B cell (primary cell): ENCODE measurements around the gene CFTR. TPM values are rescaled to one million over a fixed set of nuclear protein-coding genes. Genes with fewer than 3 reads are reported as not detected.

Experiments
- ATAC-seq: fragments of 200-7000 bp; cut with Tn5 transposase; one replicate; pipeline ENCODE4 v1.10.0; 2021; ENCODE audit warnings: low read depth, mild to moderate bottlenecking, moderate number of reproducible peaks, moderate library complexity
- CTCF ChIA-PET: fragments of 350-600 bp; sonication (Branson Sonifier 250); formaldehyde crosslinking; loops from one replicate; lab custom pipeline; 2021; ENCODE audit warnings: antibody characterized with exemption, inconsistent platforms; lab: Charles Lee
- POLR2A ChIA-PET: fragments of 350-600 bp; sonication (Branson Sonifier 250); formaldehyde crosslinking; loops from one replicate; lab custom pipeline; 2021; ENCODE audit warnings: antibody characterized with exemption; lab: Charles Lee
- DNase-seq: peaks from one replicate; pipeline ENCODE4 v3.0.0; 2013
- H2AFZ ChIP-seq: 2 replicates; pipeline ENCODE4 v1.6.1; 2012; ENCODE audit warnings: mild to moderate bottlenecking, low read depth, low read length; ENCODE audit not compliant: insufficient read depth, poor library complexity, severe bottlenecking
- H3K27ac ChIP-seq, 2 donors: 1 replicate in 1 of 2; 2 replicates in 1 of 2; pipeline ENCODE4 v1.5.1; 2012 to 2013; ENCODE audit warnings: low read length in 2 of 2, mild to moderate bottlenecking in 2 of 2, moderate library complexity in 1 of 2
- H3K27me3 ChIP-seq, 4 experiments: fragments of 200-600 bp in 1 of 4; sonication (generic) in 1 of 4; replicated peaks in 1 of 4; 1 replicate in 2 of 4; 2 replicates in 2 of 4; pipeline versions ENCODE4 v1.6.1 to v1.7.0; 2013 to 2016; ENCODE audit warnings: low read length in 3 of 4, mild to moderate bottlenecking in 2 of 4, mixed read lengths in 1 of 4, moderate library complexity in 1 of 4; ENCODE audit not compliant: insufficient read depth in 4 of 4, control insufficient read depth in 3 of 4; ENCODE audit errors: control extremely low read depth in 1 of 4
- H3K36me3 ChIP-seq, 2 experiments: replicated peaks in 1 of 2; 1 replicate in 1 of 2; 2 replicates in 1 of 2; pipeline versions ENCODE4 v1.6.1 to v1.7.1; 2013; ENCODE audit warnings: low read length in 1 of 2; ENCODE audit not compliant: insufficient read depth in 2 of 2, control insufficient read depth in 1 of 2; ENCODE audit errors: control extremely low read depth in 1 of 2, extremely low read depth in 1 of 2
- H3K4me1 ChIP-seq, 2 donors: fragments of 200-600 bp in 1 of 2; sonication (generic) in 1 of 2; 1 replicate in 1 of 2; 2 replicates in 1 of 2; pipeline versions ENCODE4 v1.5.1 to v1.6.1; 2013 to 2017; ENCODE audit warnings: low read length in 2 of 2; ENCODE audit not compliant: control insufficient read depth in 2 of 2, insufficient read depth in 2 of 2
- H3K4me2 ChIP-seq: replicated peaks from 2 replicates; pipeline ENCODE3; 2012; ENCODE audit warnings: mild to moderate bottlenecking, low read depth, low read length; ENCODE audit not compliant: poor library complexity, severe bottlenecking
- H3K4me3 ChIP-seq, 5 experiments: fragments of 200-600 bp in 1 of 5; sonication (generic) in 1 of 5; 1 replicate in 3 of 5; 2 replicates in 2 of 5; pipeline versions ENCODE4 v1.5.1 to v1.7.0; 2011 to 2016; ENCODE audit warnings: low read length in 4 of 5, mild to moderate bottlenecking in 4 of 5, low read depth in 2 of 5, control low read depth in 1 of 5, moderate library complexity in 1 of 5; ENCODE audit not compliant: insufficient read depth in 1 of 5; ENCODE audit errors: control extremely low read depth in 1 of 5, extremely low read depth in 1 of 5
- H3K79me2 ChIP-seq: fragments of 200-600 bp; sonication (generic); one replicate; pipeline ENCODE4 v1.6.0; 2016; ENCODE audit warnings: low read length; ENCODE audit not compliant: control insufficient read depth, insufficient read depth
- H3K9ac ChIP-seq: fragments of 200-600 bp; sonication (generic); 2 replicates; pipeline ENCODE4 v1.6.1; 2017; ENCODE audit warnings: mild to moderate bottlenecking, low read length, moderate library complexity
- H3K9me3 ChIP-seq, 3 donors: one replicate each; pipeline versions ENCODE4 v1.6.1 to v1.7.1; 2013; ENCODE audit warnings: low read length in 2 of 3; ENCODE audit not compliant: control insufficient read depth in 2 of 3, insufficient read depth in 1 of 3; ENCODE audit errors: control extremely low read depth in 1 of 3
- H4K20me1 ChIP-seq: 2 replicates; pipeline ENCODE4 v1.6.0; 2012; ENCODE audit warnings: mild to moderate bottlenecking, low read length; ENCODE audit not compliant: insufficient read depth, control insufficient read depth, poor library complexity, severe bottlenecking
- H3K27ac Mint-ChIP-seq: one replicate; pipeline ENCODE4 v1.8.0; 2021; ENCODE audit warnings: mixed read lengths
- H3K27me3 Mint-ChIP-seq: one replicate; pipeline ENCODE4 v1.8.0; 2021; ENCODE audit warnings: mixed read lengths
- H3K4me1 Mint-ChIP-seq: one replicate; pipeline ENCODE4 v1.8.0; 2021; ENCODE audit warnings: mixed read lengths
- H3K4me3 Mint-ChIP-seq: one replicate; pipeline ENCODE4 v1.8.0; 2021; ENCODE audit warnings: mixed read lengths
- H3K9me3 Mint-ChIP-seq: one replicate; pipeline ENCODE4 v1.8.0; 2022; ENCODE audit warnings: mixed read lengths; ENCODE audit not compliant: insufficient read depth
- EZH2 ChIP-seq: IDR thresholded peaks from 2 replicates; pipeline ENCODE4 v1.6.1; 2012; ENCODE audit warnings: borderline replicate concordance, low read depth, mild to moderate bottlenecking, moderate library complexity, low read length; ENCODE audit not compliant: insufficient read depth, poor library complexity, severe bottlenecking
- WGBS: methylation state at CpG from one replicate; pipeline ENCODE4 v1.1.5; 2013; ENCODE audit warnings: missing lambda C conversion rate; ENCODE audit not compliant: insufficient coverage; 5-methylcytosine and 5-hydroxymethylcytosine counted together
- intact Hi-C: fragments of 100-400 bp; cut with micrococcal nuclease; formaldehyde crosslinking; loops from one replicate; pipeline ENCODE4 v1.10.0; 2022
- polyA plus RNA-seq: library from polyadenylated mRNA; depleted of rRNA; stranded (reverse); fragments of >200 nt; gene quantifications from 2 replicates; pipeline ENCODE4 v1.2.3, GENCODE V29; 2012
- total RNA-seq, 2 donors: library from RNA; stranded (reverse); fragments of 120-200 nt in 1 of 2; gene quantifications; 1 replicate in 1 of 2; 2 replicates in 1 of 2; pipeline versions ENCODE4 v1.2.3 to v1.2.4, GENCODE V29; 2013 to 2022
- TF ChIP-seq, protein P1 (sequence below): fragments of 200-600 bp; IDR thresholded peaks from one replicate; pipeline ENCODE4 v1.8.0; 2022; ENCODE audit warnings: antibody characterized with exemption, mild to moderate bottlenecking

The CFTR gene
- total and polyA plus RNA-seq, 2 donors (not counting 1 experiment from before 2014, with no cell fraction given), result not detected

DNA sequence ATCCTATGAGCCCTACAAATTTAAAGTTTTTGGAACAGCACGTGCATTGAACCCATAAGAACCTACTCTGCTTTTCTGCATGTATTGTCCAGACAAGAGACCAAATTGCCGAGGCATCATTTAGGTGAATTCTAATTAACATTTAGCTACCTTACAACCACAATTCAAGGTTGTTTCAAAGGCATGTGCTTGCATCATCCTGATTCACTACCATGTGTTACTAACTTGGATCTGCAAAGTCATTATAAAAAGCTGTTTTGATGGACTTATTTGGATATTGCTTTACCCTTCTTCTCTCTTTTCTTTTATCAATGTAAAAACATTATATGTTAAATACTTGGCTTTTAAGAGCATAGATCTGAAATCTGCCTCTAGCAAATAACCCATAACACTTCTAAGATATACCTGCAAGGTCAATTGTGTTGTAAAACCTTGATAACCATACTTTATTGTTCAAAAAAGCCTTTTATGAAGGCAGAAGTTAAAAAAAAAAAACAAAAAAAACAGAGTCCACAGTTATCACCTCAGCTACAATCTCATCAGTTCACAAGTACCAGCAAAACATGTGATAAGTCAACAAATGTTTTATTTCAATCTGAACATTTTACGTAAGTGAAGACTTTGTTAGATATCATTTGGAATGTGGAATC, 51.9 kb downstream of the CFTR start:
- H3K9me3 Mint-ChIP-seq, result no peaks in the 10 kb centered on the region
- H3K27ac Mint-ChIP-seq, result no peak overlapping the region
- H3K9ac ChIP-seq, result no peak overlapping the region
- no peaks in the 10 kb centered on the region for H4K20me1 ChIP-seq
- H3K27me3 ChIP-seq, result no peaks in the 10 kb centered on the region
- no peaks in the 10 kb centered on the region for H3K36me3 ChIP-seq
- no peaks in the 10 kb centered on the region for H3K27me3 Mint-ChIP-seq
- no peak overlapping the region for H3K4me2 ChIP-seq
- no peak overlapping the region for H3K4me3 Mint-ChIP-seq
- ATAC-seq (no peak), DNase-seq (no peak)
- ChIA-PET CTCF (no interaction called here), POLR2A (no interaction called here)
- intact Hi-C loops, result loop anchor here (5.0 kb wide), 1 partner anchor 1869 kb away; no protein-coding TSS in a partner anchor
- no peak overlapping the region for H3K4me3 ChIP-seq
- H2AFZ ChIP-seq, result no peak overlapping the region
- 71% methylated on average over 1 of the region's 3 CpGs for WGBS
- no peaks in the 10 kb centered on the region for H3K4me1 Mint-ChIP-seq
- H3K79me2 ChIP-seq, result no peaks in the 10 kb centered on the region
- no peak overlapping the region for H3K27ac ChIP-seq
- no peaks in the 10 kb centered on the region for H3K9me3 ChIP-seq
- H3K4me1 ChIP-seq, result no peaks in the 10 kb centered on the region
- TF ChIP-seq, protein P1, sequence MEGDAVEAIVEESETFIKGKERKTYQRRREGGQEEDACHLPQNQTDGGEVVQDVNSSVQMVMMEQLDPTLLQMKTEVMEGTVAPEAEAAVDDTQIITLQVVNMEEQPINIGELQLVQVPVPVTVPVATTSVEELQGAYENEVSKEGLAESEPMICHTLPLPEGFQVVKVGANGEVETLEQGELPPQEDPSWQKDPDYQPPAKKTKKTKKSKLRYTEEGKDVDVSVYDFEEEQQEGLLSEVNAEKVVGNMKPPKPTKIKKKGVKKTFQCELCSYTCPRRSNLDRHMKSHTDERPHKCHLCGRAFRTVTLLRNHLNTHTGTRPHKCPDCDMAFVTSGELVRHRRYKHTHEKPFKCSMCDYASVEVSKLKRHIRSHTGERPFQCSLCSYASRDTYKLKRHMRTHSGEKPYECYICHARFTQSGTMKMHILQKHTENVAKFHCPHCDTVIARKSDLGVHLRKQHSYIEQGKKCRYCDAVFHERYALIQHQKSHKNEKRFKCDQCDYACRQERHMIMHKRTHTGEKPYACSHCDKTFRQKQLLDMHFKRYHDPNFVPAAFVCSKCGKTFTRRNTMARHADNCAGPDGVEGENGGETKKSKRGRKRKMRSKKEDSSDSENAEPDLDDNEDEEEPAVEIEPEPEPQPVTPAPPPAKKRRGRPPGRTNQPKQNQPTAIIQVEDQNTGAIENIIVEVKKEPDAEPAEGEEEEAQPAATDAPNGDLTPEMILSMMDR, result no peak
- no peak for TF ChIP-seq EZH2

DNA sequence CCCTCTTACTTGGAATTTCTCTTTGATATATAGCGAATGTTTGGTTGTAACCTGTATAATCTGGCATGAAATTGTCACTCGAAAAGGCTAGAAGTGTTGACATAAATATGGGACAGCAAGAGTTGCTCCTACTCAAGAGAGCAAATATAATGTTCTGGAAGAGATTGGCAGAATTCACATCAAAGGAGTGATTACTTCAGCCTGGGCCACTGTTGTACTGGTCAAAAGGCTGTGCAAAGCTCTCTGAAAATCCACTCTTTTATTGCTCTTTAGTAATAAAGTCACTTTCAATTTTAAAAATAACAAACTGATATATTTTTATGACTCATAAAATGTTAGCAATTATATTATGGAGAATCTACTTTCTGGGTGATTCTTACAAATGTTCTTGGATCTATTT, 58.2 kb downstream of the CFTR start:
- 88% methylated on average over 2 of the region's 2 CpGs for WGBS
- ATAC-seq (no peak), DNase-seq (no peak)
- Histone ChIP-seq H3K4me2 (no peak overlapping the region), H2AFZ (no peak overlapping the region), H4K20me1 (no peaks in the 10 kb centered on the region), H3K27me3 (no peaks in the 10 kb centered on the region), H3K27ac (no peak overlapping the region), H3K9me3 (no peaks in the 10 kb centered on the region), H3K36me3 (no peaks in the 10 kb centered on the region), H3K79me2 (no peaks in the 10 kb centered on the region), H3K4me3 (no peak overlapping the region), H3K4me1 (no peaks in the 10 kb centered on the region), H3K9ac (no peak overlapping the region)
- POLR2A ChIA-PET, result no interaction called here
- intact Hi-C loops, result no loop called here
- Mint-ChIP-seq H3K4me3 (no peak overlapping the region), H3K9me3 (no peaks in the 10 kb centered on the region), H3K27me3 (no peaks in the 10 kb centered on the region), H3K27ac (no peak overlapping the region), H3K4me1 (no peaks in the 10 kb centered on the region)
- CTCF ChIA-PET, result no interaction called here
- TF ChIP-seq, protein P1, result no peak
- TF ChIP-seq EZH2, result no peak
